Smooth muscle cell of the brain vasculature (primary cell): Measurements from ENCODE around the gene CRYGN.

ENCODE experiments used
- DNase-seq: peaks from one replicate; pipeline ENCODE4 v3.0.0-alpha.2; 2012; ENCODE audit warnings: low read depth, low spot score

The CRYGN gene

DNA sequence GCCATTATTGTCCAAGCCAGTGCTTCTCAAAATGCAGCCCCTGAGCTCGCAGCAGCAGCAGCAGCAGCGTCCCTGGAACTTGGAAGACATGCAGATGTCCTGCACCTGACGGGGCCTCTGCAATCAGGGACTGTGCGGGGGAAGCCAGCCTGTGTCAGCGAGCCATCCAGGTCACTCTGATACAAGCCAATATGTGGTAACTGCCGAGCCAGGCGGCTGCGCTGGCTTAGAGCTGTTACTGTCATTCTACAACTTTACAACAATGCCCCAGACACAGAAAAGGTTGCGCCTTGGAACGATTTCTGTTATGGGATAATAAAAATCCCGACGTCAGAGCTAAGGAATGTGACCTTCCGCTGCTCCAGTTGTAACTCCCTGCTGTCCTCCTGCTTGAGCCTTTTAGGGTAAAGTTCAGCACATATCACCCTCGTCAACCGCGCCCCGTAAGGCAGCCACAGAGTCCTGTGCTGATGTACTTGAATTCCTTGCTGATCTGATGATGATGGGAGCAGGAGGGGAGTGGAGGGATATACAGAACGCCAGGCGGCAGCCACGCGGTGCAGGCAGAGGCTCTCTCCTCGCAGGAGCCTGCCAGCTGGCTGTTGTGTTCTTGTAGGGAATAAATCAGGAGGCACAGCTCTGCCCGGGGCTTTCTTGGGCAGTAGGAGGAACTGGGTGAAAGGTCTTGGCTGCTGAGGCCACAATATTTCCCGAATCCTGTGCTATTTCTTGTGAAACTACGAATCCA is 20.0 kb upstream of the CRYGN start:
- peak; percentile 67 for DNase-seq

DNA sequence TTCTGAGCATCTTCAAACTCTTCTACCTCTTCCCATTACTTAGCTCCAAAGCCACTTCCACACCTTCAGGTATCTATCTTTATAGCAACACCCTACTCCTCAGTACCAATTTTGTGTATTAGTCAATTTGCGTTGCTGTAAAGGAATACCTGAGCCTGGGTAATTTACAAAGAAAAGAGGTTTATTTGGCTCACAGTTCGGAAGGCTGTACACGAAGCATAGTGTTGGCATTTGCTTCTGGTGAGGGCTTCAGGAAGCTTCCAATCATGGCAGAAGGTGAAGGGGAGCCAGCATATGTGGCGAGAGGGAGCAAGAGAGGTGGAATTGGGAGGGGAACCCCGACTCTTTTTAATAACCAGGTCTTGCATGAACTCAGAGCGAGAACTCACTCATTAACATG is 17.6 kb upstream of the CRYGN start:
- DNase-seq, result no peak

DNA sequence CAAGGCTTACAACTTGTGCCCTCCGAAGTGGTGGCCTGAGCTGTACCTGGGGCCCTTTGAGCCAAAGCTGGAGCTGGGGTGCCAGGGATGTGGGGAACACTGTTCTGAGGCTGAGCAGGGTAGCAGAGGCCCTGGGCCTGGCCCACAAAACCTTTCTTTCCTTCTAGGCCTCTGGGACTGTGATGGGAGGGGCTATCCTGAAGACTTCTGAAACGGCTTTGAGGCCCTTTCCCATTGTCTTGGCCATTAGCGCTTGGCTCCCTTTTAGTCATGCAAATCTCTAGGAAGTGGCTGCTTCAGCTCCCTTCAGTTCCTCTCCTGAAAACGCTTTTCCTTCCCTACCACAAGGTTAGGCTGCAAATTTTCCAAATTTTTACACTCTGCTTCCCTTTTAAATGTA is 16.8 kb upstream of the CRYGN start:
- no peak for DNase-seq

DNA sequence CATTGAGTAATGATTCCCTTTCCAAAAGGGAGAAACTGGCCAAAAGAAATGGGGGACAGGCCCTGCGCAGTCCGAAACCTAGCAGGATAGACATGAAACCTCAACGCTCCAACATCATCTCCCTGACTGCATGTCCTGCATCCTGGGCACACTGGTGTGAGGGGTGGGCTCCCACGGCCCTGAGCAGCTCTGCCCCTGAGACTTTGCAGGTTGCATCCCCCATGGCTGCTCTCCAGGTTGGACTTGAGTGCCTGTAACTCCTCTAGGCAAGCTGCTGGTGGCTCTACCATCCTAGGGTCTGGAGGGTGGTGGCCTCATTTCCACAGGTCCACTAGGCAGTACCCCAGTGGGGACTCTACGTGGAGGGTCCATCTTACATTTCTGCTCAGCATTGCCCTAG is 16.3 kb upstream of the CRYGN start:
- DNase-seq, result no peak

DNA sequence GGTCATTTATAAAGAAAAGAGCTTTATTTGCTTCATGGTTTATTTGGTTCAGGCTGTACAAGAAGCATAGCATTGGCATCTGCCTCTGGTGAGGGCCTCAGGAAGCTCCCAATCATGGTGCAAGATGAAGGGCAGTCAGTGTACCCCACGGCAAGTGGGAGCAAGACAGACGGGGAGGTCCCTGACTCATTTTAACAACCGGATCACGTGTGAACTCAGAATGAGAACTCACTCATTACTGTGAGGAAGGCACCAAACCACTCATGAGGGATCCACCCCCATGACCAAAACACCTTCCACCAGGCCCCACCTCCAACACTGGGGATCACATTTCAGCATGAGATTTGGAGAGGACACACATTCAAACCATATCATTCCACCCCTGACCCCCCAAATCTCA is 15.7 kb upstream of the CRYGN start:
- no peak for DNase-seq

DNA sequence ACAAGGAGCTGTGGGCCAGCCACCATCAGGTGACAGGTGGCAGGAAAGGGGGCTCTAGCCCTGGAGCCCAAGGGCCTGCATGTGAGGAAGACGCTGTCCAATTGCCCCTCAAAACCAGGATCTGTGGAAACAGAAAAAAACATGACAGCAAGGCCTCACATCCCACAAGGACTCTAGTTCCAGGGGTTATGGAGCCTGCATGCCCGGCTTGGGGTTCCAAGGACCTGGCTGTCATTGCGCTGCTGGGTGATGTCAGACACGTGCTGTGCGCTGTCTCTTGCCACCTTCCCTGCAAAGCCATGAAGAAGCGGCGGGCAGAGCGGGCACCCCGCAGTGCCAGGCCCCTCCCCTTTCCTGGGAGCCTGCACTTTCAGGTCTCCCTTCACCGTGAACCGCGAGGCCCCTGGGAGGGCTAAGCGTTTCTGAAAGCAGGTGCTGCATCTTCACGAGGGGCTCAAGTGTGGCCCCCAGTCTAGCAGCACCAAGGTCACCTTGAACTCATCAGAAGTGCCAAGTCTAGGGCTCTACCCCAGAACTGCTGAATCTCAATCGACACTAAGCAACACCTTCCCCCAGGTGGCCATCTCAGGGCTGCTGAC is 15.1 kb upstream of the CRYGN start:
- DNase-seq, result no peak

DNA sequence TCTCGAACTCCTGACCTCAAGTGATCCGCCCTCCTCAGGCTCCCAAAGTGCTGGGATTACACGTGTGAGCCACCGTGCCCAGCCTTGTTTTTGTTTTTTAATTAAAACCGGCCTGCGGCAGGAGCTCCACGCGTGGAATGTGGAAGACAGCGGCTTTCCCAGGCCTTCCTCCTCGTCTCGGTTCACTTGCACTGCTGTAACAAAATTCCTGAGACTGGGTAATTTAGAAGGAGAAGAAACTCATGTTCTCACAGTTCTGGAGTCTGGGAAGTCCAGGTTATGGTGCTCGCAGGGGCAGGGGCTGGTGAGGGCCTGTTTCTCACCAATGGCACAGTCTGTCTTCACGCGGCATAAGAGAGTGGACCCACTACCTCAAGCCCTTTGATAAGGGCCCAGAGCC is 14.4 kb upstream of the CRYGN start:
- DNase-seq, result no peak

DNA sequence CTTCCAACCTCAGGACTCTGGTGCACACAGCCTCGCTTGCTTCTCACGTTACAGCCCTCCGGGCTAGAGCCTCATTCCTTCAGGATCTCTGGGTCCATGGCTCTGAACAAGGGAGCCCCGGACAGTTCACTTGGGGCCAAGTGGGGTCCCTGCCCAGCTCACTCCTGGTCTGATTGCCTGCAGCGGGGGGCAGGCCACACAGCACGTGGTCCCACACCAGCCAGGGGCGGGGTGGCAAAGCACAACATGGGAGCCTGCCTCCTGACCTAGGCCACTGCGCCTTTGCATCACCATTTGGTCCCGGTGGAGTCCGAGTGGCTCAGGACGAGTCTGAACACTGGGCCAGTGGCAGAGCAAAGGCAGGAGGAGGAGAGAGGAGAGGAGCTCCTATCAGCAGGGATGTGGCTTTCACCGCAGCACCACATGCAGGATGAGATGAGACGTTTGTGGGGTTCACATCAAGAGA is 13.4 kb upstream of the CRYGN start:
- no peak for DNase-seq

DNA sequence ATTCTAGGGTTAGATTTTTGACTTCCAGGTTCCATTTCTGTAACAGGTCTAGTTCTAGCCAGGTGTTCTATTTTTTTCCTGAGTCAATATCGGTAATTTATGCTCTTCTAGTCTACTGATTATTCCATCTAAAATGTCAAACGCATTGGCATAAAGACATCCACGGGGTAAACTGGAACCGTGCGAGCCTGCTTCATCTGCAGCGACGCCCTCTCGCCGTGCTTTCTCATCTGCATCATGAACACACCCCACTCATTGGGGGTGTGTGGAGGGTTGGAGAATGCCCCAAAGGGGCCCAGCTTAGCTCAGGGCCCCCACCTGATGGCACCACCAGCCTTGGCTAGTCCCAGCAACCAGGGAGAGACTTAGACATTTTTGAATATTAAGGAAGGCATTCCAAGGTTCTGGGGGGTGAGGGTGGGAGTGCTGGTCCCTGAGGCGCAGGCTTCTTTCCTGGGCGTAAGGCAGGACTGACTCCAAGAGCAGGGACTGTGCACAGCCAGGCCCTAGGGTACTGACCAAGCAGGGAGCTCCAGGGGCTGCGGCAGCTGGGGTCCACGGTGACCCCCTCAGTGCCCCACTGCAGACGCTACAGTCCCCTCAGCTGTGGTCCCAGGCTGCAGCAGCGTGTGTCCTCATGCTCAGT is 12.9 kb upstream of the CRYGN start:
- DNase-seq, result no peak

DNA sequence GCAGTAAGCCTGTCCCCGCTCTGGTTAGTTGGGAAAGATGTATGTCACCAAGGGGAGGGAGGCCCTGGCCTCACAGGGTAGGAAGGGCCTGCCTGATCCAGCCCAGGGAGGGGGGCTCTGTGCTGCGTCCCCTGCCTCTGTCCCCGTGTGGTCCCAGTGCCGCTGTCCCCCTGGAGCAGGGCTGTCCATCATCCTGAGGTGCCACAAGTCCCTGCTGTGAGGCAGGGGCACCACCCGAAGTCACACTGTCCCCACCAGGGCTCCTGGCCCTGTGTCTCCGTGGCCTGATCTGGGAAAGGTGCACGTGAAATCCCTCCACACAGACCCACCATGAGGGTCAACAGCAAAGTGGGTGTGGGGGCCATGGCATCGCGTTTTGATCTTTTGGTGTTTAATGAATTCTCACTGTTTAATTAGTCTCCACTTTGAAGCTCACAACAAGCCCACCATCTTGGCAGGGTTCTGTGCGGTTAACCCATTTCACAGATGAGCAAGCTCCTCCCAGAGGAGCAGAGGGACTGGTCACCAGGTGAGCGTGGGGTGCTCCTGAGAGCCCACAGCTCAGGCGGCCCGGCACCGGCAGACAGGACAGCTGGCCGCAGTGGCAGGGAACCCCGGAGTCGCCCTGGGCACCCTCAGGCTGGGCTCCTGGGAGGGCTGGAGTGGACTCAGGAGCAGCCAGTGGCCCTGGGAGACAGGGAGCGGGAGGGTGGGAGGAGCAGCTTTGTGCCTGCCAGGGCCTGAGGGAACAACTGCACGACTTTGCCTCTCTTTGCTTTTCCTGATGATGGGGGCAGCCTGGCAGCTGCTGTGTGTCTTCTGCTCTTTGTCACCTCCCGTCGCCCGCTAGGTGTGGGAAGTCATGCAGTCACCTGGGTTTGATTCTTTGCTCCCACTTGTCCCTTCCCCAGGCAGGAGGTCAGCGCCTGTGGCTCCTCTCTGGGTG is 12.0 kb upstream of the CRYGN start:
- no peak for DNase-seq

DNA sequence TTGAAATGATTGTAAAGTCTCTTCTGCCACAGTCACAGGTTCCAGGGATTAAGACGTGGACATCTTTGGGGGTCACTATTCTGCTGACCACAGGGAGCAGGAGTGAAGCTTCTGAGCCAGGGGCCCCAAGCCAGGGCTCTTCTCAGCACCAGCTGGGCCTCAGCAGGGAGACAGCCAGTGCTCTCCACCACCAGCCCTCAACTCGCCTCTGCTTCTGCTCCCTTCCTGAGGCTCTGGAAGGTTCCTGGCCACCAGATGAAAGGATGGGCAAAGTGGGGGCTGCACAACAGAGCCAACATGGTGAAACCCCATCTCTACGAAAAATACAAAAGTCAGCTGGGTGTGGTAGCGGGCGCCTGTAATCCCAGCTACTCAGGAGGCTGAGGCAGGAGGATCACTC is 11.2 kb upstream of the CRYGN start:
- DNase-seq, result no peak

DNA sequence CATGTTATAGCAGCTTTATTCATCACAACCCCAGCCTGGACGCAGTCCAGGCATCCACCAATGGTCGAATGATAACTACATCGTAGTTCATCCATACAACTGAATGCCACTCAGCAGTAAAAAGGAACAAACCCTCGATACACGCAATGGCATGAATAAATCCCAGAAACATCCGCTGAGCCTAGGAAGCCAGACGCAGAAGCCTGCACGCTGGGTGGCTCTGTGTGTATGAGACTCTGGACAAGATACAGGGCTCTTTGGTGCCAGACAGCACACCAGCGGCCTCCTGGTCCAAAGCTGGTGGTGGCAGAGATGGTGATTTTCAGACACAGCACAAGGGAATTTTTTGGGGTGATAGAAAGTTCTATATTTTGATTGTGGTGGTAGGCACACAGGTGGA is 10.0 kb upstream of the CRYGN start:
- no peak for DNase-seq

DNA sequence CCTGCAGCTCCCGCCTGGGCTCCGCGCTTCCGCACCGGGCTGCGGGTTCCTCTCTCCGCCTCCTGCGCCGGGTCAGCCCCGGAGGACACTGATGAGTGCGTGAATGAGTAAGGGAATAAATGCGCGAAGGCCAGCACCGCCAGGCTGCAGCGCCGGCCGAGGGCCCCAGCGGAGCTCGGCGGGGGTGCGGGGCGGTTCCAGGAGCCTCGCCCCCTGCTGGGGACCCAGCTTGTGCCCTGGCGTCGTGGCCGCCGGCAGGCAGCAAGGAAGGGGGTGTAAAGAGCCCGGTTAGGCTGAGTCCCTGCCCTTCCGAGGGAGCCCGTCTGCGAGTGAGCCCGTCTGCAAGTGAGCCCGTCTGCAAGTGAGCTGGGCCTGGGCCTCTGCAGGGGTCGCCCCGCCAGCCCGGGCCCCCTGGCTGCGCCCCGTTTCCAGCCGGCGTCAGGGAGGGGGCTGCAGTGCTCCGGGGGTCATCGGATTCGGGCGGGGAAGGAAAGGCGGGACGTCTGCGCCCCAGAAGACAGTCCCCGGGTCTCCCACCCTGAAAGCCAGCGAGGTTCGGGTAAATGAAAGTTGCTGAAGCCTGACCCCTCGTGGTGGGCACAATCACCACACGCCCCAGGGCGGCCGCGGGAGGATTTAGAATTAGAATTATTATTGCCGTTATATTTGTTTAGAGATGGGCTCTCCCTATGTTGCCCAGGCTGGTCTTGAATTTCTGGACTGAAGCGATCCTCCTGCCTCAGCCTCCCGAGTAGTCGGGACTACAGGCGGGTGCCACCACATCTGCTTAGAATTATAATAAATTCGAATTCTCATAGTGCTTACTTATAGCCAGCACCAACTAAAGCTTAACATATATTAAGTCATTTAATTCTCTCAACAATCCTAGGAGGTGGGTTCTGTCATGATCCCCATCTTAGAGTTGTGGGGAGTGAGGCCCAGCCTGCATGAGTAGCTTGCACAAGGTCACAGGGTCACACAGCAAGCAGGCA is 8.6 kb upstream of the CRYGN start:
- no peak for DNase-seq

DNA sequence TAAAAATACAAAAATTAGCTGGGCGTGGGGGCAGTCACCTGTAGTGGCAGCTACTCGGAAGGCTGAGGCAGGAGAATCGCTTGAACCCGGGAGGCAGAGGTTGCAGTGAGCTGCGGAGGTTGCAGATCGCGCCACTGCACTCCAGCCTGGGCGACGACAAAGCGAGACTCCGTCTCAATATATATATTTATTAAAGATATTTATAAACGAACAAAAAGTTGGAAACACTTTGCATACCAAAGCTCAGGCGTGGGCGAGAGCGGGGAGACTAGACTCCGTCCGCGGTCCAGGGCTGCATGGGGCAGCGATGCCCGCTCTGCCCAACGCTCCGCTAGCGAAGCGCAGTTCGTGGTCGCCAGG is 7.9 kb upstream of the CRYGN start:
- DNase-seq, result no peak

DNA sequence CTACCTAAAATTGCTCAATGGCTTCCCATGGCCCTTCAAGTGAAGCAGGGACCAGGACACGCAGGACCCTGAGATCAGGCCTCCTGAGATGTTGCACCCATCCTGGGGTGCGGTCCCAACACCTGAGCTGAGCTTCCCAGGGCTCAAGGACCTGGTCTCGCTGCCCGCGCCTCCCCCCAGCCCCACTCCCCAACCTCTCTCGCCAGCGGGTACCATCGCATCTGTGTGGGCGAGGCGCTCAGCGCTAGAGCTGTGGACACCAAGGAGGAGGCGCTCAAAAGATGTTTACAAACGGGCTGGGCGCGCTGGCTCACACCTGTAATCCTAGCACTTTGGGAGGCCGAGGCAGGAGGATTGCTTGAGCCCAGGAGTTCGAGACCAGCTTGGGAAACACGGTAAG is 7.4 kb upstream of the CRYGN start:
- no peak for DNase-seq

DNA sequence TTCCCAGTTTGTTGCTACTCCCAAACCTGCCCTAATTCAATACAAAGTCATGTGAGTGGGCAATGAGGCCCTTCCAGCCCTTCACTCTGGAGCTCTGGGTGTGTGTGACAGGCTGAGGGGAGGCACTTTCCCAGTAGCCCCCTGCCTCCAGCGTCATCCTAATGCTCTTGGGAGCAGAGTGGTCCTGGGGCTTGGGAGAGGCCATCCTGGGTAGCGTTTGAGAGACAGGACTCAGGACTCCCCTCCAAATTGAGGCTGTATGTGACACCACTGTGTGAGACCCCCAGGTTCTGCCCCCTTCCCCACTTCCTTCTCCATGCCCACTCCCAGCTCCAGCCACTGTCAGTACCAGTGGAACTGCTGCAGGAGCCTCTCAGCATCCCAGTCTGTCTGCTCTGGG is 6.5 kb upstream of the CRYGN start:
- DNase-seq, result no peak

DNA sequence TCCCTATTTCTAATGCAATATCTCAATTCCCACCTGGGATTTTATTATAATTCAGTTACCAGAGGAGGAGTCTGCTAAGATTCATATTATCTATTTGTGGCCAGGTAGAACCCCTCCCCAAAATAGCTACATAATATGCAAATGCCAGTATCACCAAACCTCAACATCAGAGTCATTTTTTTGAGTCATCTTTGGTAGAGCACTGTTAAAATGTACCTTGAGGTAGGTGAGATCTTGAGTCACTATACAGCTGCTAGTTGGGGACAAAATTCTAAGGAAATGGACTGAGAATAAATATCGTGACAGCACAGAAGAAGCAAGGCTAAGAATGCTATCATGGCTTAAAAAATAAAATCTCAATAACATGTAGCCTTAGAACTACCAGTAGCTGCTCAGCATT is 4.7 kb upstream of the CRYGN start:
- no peak for DNase-seq

DNA sequence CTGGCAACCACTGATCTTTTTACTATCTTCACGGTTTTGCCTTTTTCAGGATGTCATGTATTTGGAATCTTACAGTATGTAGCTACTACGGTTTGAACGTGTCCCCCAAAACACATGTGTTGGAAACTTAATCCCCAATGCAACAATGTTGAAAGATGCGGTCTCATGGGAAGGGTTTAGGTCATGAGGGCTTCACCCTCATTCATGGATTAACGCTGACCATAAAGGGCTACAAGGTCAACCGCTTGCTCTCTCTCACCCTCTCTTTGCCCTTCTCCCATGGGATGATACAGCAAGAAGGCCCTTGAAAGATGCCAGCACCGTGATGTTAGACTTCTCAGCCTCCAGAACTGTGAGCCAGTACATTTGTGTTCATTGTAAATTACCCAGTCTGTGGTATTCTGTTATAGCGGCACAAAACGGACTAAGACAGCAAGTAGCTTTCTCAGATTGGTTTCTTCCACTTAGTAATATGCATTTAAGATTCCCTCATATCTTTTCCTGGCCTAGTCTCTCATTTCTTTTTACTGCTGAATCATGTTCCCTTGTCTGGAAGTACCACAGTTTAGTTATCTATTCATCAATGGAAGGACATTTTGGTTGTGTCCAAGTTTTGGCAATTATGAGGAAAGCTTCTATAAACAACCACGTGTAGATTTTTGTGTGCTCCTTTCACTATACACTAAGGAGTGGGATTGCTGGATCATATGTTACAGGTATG is 3.0 kb upstream of the CRYGN start:
- no peak for DNase-seq

DNA sequence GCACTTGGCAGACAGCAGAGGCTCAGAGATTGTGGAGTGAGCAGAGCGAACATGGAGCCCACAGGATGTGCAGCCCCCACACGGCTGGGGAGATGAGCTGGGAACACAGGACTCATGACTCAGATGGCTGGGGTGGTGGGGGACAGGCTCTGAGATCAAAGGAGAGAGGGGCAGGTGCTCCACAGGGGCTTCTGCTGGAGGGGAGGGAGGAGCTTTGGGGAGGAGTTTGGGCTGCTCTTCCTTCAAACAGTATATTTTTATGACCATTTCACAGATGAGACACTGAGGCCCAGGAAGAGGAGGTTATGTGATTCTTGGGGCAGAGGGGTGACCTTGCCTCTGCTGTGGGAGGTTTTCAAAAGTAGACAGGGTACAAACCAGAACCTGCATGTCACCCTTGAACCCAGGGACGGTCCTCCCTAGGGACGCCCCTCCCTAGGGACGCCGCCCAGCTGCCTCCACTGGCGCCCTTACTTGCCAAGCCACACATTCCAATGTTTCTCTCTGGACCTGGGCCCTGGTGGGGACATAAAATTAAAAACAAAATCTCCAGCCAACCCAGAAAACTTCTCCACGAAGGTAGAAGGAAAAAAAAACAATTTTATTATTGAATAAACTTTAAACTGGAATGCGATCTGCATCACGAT is 981 bp upstream of the CRYGN start:
- no peak for DNase-seq
